Measurements from ENCODE around the gene PLEKHA6.

GRCh38 chr1:204230211-204230610 is 129.5 kb downstream of the PLEKHA6 start:
- TF ChIP-seq CTCF (IDR thresholded peaks at IDR 0.05): no peak
- no peak for TF ChIP-seq TCF7L2 (IDR thresholded peaks at IDR 0.05; ENCODE audit: low read depth, low read length)
- TF ChIP-seq POLR2AphosphoS5 (IDR thresholded peaks at IDR 0.05; ENCODE audit: low read depth, low read length): no peak
- no peak for TF ChIP-seq SIN3A (IDR thresholded peaks at IDR 0.05; ENCODE audit: borderline replicate concordance, insufficient read depth, low read depth, low read length)

Data from Panc1 (cell line).